GM19467 (cell line): ENCODE results near the gene GKAP1.
"Not testable (repeated sequence)": the region's sequence is repeated elsewhere in the genome, so short reads cannot be mapped to it uniquely, and the experiment has no call there.

Experiments used
- ATAC-seq: cut with Tn5 transposase; IDR thresholded peaks from one replicate; pipeline ENCODE4 v1.9.1; 2021; ENCODE audit warnings: mild to moderate bottlenecking, moderate library complexity; ENCODE audit not compliant: unreplicated experiment

GKAP1 gene

GRCh38 chr9:83817356-83818278 lies at the start of gene GKAP1:
TSS of gene GKAP1 (minus strand) at chr9:83817769. CDS start at chr9:83806517, 11,252 bp downstream.
- ATAC-seq, result peak; percentile 74

DNA sequence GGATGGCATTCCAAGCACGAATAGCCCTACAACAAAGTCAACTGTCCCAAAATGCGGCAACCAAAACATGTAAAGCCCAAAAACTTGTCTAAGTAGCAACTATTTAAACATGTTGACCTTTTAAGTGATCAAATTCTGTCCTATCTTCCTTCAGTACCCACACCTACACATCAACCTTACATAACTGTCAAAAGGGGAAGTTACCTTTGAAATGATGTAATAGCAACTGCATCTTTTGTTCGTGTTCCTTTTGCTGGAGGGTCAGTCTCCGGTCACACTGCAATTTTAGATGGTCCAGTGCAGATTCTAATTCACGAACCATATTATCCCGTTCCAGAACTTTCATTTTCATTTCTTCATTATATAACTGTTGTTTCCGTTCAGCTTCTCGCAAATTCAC lies 32.3 kb upstream of the GKAP1 start:
- ATAC-seq, result peak; percentile 84

DNA sequence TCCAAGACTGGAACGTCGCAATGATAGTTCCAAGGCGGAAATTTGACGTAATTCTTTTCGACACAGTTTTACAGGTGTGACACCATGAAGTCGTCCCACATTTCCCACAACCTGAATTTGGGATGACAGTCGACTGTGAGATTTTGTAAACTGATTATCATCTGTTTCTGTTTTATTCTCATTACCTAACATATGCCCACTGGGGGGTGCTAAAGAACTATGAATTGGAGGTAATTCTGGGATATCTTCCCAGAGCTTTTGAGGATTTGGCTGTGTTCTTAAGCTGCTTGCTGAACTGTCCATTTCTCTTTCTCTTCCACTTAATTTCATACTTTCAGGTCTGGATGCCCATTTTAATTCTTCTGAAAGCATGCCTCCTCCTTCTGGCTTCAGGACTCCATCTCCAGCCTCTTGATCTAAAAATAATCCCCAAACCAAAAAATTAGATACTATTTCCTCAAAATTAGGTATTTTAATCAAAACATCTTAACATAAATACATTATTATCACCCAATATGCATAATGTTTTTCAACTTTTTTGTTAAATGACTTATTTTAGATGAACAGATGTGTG lies 19.6 kb upstream of the GKAP1 start:
- not testable (repeated sequence) for ATAC-seq

- not testable (repeated sequence) for ATAC-seq
Measured at GRCh38 chr9:83830426-83831071, 13.0 kb upstream of the GKAP1 start.

DNA sequence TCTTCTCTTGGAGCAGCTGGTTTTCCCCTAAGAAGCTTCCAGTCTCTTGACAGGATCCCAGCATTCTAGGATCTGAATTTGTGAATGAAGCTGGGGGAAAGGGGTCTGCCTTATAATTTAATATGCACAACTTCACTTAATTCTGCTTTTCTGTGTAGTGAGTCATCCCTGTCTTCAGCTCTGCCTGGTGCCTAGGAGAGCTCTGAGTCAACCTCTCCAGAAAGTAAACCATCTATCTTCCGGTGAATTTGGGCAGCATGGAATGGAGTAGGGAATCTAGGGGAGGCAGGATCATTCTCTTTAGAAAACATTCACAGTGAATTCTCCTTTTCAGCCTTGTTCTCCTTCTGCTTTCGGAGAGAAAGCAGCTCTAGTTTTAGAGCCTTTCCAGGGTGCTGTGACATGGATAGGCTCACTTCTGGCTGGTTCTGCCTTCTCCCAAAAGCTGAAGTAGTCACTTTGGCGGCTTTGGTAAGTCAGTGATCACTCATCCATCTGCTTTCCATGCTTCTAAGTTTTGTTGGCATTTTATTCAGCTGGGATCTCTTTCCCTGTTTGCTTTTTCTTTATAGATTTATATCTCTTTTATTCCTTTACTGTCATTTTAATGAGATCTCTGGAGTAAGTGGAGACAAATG lies 7.5 kb upstream of the GKAP1 start:
- not testable (repeated sequence) for ATAC-seq

DNA sequence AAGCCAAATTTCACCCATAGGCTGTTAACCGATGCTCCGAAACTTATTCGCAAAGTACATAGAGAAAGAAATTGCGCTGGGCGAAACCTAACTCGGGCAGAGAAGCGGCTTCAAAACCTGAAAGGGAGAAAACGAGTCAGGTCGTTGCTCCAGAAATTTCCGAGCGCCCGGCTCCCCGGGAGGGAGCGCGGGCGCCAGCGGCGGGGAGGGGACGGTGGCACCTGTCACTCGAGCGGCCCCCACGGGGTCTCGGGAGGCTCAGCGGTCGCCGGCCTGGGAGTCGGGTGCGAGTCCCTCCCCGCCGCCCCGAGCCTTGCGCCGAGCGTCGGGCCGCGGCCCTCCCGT lies 586 bp downstream of the GKAP1 start:
- ATAC-seq, result peak; percentile 14

DNA sequence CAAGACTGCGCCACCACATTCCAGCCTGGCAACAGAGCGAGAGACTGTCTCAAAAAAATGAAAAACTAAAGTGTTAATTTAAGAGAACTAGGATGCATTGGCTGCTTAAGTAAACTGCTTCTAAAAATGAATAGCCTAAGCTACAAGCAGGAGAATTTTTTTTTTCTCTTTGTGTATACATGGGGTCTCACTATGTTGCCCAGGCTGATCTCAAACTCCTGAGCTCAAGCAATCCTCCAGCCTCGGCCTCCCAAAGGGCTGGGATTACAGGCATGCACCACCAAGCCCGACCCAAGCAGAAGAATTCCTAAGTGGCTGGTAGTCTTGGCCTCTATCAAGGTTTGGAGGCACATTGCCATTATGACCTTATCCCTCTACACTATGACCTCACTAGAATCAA lies 2.4 kb downstream of the GKAP1 start:
- not testable (repeated sequence) for ATAC-seq

DNA sequence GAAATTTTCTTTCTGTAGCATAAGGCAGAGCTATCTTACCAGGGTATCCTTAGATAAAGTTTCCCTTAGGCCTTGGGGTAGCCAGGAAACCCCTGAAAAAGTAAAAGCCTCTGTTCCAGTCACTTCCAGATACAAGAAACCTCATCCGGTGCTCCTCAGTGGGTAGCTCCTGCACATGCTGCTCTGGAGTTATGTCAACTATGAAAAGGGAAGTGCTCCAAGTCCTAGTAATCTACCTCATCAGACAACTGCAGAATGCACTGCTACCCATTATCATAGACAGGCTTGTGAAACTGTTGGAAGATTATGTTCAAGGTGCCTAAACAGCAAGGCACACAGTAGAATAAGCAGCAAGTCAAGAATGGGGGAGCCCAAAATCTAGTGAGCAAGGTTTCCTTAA lies 8.4 kb downstream of the GKAP1 start:
- ATAC-seq, result not testable (repeated sequence)

DNA sequence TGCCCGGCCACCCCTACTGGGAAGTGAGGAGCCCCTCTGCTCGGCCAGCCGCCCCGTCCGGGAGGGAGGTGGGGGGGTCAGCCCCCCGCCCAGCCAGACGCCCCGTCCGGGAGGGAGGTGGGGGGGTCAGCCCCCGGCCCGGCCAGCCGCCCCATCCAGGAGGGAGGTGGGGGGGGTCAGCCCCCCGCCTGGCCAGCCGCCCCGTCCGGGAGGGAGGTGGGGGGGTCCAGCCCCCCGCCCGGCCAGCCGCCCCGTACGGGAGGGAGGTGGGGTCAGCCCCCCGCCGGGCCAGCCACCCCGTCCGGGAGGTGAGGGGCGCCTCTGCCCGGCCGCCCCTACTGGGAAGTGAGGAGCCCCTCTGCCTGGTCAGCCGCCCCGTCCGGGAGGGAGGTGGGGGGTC lies 13.1 kb downstream of the GKAP1 start:
- ATAC-seq, result not testable (repeated sequence)

DNA sequence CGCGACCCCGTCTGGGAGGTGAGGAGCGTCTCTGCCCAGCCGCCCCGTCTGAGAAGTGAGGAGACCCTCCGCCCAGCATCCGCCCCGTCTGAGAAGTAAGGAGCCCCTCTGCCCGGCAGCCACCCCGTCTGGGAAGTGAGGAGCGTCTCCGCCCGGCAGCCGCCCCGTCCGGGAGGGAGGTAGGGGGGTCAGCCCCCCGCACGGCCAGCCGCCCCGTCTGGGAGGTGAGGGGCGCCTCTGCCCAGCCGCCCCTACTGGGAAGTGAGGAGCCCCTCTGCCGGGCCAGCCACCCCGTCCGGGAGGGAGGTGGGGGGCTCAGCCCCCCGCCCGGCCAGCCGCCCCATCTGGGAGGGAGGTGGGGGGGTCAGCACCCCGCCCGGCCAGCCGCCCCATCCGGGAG lies 13.6 kb downstream of the GKAP1 start:
- ATAC-seq, result not testable (repeated sequence)

- no peak for ATAC-seq
Measured at GRCh38 chr9:83800236-83801033, 17.1 kb downstream of the GKAP1 start.

DNA sequence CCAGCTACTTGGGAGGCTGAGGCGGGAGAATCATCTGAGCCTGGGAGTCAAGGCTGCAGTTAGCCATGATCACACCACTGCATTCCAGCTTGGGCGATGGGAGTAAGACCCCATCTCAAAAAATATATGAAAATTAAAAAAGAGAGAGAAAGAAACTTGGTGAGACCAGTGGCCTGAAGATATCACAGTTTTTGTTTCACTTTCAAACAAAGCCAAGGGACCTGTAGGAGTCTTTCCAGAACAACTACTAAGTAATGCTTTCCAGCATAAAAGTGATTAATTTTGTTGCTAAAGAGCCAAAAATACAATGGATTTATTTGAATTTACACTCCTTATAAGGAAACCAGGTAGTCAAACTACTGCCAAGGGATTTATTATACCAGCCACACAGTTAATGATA lies 23.5 kb downstream of the GKAP1 start:
- ATAC-seq, result no peak

DNA sequence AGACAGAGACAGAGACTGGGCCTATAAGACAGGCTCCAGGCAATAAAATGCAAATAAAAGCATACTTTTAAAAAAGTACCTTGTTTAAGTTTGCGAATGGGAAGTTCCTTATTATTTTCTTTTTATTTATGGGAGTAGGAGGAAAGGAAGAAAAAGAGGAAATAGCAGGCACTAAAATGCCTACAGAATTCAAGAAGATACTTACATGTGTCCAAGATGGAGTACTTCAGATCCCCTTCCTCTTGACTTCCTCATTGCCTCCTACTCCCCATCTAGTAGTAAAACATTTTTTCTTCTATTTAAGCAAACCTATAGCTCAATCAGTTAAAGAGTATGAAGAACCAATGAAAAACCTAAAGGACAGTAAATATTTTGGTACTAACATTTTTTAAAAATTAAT lies 24.8 kb downstream of the GKAP1 start:
- no peak for ATAC-seq

- no peak for ATAC-seq
Measured at GRCh38 chr9:83778164-83778563, 39.4 kb downstream of the GKAP1 start.

DNA sequence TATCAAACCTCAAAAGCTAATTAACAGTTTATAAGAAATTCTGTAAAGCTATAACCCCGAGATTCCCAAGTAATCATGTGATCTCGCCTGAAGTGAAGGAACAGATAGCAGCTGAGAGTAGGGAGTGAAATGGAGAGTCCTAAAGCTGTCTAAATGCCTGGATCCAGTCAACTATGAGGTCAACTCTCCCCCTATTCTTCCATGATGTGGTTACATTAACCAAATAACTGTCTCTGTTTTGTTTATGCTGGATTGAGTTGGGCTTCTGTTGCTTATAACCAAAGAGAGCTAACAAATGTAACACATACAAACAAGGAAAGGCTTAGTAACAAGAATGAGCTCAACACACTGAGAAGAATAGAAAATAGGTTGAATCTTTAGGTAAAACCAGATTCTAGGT lies 41.6 kb downstream of the GKAP1 start:
- no peak for ATAC-seq

DNA sequence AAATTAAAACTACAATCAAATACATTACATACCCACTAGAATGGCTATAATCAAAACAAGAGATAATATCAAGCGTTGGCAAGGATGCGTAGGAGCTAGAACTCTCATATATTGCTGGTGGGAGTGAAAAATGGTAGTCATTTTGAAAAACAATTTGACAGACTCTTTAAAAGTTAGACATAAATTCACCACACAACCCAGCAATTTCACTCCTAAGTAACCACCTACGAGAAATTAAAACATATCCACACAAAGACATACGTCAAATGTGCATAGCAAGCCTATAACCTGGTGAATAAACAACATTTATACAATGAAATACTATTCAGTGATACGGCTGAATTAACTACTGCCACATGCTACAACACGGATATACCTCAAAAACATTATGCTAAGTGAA lies 44.7 kb downstream of the GKAP1 start:
- ATAC-seq, result no peak

- no peak for ATAC-seq
Measured at GRCh38 chr9:83765376-83765775, 52.2 kb downstream of the GKAP1 start.

GRCh38 chr9:83754383-83754977 lies 63.1 kb downstream of the GKAP1 start:
- peak; percentile 81 for ATAC-seq

- ATAC-seq, result no peak
Measured at GRCh38 chr9:83749706-83750105, 67.9 kb downstream of the GKAP1 start.

GRCh38 chr9:83744206-83744605 lies 73.4 kb downstream of the GKAP1 start:
- ATAC-seq, result no peak
